Measurements from ENCODE around the gene AFMID.
A peak's percentile ranks its signal among the peaks of the same experiment; 100 is the strongest.
"Not testable (repeated sequence)": the region's sequence is repeated elsewhere in the genome, so short reads cannot be mapped to it uniquely, and the experiment has no call there.

The AFMID gene, protein sequence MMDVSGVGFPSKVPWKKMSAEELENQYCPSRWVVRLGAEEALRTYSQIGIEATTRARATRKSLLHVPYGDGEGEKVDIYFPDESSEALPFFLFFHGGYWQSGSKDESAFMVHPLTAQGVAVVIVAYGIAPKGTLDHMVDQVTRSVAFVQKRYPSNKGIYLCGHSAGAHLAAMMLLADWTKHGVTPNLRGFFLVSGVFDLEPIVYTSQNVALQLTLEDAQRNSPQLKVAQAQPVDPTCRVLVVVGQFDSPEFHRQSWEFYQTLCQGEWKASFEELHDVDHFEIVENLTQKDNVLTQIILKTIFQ

DNA sequence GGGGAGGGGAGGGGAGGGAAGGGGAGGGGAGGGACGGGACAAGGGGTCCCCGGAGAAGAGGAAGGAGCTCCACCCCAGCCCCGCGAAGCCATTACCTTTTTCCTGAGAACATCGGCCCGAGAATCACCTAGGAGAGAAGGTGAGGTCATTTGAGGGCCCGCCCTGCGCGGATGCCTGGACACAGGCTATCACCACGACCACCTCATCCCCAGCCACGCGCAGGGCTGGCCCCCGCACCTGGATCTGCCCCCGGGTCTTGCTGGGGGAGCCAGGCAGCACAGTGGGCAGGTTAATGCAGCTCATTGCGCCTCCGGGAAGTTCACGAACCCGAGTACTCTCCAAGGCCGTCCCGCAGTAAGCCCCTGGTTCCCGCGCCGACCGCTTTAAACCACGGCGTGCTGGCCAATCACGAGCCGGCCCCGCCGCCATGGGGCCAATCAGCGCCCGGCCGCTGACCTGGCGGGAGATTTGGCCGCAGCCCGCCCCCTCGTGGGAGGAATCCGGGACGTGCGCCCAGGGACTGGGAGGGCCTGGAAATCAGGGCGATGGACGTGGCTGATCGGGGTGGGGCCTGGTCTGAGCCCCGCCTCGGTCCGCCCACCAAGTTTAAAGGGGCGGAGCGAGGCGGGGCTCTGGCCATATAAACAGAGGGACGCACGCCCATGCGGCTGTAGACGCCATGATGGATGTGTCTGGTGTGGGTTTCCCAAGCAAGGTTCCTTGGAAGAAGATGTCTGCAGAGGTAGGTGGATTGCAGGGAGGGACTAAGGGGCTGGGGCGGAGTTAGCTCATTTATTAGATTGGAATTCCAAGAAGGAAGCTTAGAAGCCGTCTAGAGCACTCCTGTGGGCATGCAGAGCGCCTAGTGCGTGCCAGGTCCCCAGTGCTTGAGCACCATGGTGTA, at the start of gene AFMID, which contains the start of gene TK1:
AFMID (plus strand) TSS at position 671 of the 904 bp plus-strand sequence; CDS start at position 680, 9 bp downstream.
TK1 (minus strand) TSS at position 361 of the 904 bp plus-strand sequence; CDS start at position 303, 58 bp downstream.
- DNase-seq = peak; percentile 88

DNA sequence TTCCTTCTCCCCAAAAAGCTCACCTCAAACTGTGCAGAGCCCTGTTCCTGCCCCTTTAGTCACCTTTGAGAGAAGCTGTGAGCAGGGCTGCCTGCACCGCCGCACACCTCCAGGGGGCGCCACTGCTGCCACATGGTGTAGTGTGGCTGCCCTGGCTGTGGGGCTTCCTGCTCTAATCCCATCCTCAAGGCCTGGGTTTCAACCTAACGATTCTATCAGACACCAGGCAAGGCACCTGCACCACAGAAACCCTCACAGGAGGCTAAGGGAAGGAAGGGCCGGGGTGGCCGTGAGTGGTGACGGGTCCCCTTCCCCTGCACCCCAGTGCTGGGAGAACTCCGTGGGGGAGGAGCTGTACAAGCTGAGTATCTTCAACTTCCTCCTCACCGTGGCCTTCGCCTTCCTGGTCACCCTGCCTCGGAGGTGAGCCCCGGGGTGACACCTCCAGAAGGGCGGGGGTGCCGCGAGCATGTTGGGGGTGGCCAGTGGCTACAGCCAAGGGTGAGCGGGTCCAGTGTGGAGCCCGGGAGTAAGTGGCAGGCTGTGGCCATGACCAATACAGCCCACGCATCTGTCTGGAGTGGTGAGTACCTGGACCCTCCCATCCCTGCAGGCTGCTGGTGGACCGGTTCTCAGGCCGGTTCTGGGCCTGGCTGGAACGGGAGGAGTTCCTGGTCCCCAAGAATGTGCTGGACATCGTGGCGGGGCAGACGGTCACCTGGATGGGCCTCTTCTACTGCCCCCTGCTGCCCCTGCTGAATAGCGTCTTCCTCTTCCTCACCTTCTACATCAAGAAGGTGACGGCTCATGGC, 49.6 kb upstream of the AFMID start:
- no peak for DNase-seq

GRCh38 chr17:78138204-78139060, 48.7 kb upstream of the AFMID start:
- no peak for DNase-seq

DNA sequence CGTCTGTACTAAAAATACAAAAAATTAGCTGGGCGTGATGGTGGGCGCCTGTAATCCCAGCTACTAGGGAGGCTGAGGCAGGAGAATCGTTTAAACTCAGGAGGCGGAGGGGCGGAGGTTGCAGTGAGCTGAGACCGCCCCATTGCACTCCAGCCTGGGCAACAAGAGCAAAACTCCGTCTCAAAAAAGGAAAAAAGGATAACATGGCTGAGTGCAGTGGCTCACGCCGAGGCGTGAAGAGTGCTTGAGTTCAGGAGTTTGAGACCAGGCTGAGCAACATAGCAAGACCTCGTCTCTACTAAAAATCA, 47.3 kb upstream of the AFMID start:
- DNase-seq = not testable (repeated sequence)

DNA sequence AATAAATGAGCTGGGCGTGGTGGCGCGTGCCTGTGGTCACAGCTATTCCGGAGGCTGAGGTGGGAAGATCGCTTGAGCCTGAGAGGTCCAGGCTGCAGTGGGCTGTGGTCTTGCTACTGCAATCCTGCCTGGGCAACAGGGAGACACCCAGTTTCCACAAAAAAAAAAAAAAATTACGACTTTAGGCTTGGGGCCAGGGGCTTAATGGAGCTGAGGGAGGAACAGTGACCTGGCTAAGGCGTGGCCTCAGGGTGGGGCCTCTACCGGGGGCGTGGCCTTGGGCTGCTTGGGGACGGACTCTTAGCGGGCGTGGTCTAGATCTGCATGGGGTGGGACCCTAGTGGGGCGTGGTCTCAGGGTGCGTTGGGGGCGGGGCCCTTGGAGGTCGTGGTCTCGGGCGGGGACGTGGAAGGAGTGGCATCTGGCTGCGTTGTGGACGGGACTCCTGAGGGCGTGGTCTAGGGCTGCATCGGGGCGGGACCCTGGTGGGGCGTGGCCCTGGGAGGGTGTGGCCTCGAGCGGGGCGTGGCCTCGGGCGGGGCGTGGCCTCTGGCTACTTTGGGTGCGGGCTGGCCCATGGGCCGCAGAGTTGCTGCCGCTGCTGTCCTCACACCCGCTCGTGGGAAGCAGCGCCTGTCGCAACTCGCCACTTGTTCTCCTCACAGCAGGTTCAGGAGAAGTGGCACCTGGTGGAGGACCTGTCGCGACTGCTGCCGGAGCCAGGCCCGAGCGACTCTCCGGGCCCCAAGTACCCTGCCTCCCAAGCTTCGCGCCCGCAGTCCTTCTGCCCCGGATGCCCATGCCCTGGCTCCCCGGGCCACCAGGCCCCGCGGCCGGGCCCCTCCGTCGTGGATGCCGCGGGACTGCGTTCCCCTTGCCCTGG, 46.8 kb upstream of the AFMID start:
- peak; percentile 90 for DNase-seq

GRCh38 chr17:78141437-78142118, 45.6 kb upstream of the AFMID start:
- DNase-seq = no peak

DNA sequence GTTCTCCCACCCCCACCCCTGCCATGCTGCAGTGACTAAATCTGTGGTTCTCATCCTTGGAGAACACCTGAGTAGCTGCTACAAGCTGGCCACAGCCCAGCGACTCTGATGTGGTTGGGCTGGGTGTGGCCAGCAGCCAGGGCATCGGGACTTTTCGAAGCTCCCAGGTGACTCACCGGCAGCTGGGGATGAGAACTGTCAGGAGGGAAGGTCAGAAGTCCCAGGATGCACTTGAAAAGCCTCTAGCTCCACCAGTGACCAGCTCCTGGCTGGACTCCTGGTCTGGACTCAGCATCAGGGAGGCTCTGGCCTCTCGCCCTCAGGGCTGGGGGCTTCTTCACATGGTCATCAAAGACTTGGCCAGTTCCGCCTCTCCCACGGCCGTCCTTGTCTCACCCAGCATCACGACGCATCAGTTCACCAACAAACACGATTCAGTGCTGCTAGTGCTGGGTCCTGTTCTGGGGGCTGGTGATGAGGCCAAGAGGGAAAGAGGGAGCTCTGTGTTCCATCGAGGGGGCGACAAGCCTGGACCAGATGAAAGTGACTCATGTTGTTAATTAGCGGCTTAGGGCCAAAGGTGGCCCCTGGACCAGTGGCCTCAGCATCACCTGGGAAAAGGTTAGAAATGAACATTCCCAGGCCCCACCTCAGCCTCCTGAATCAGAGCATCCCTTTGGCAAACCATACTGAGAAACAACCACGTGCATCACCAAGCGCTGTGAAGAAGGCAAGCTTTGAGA, 44.9 kb upstream of the AFMID start:
- DNase-seq = no peak

GRCh38 chr17:78143214-78144146, 43.7 kb upstream of the AFMID start:
- DNase-seq = no peak

- DNase-seq = peak; percentile 83
Observed at GRCh38 chr17:78144147-78144719, 42.9 kb upstream of the AFMID start.

DNA sequence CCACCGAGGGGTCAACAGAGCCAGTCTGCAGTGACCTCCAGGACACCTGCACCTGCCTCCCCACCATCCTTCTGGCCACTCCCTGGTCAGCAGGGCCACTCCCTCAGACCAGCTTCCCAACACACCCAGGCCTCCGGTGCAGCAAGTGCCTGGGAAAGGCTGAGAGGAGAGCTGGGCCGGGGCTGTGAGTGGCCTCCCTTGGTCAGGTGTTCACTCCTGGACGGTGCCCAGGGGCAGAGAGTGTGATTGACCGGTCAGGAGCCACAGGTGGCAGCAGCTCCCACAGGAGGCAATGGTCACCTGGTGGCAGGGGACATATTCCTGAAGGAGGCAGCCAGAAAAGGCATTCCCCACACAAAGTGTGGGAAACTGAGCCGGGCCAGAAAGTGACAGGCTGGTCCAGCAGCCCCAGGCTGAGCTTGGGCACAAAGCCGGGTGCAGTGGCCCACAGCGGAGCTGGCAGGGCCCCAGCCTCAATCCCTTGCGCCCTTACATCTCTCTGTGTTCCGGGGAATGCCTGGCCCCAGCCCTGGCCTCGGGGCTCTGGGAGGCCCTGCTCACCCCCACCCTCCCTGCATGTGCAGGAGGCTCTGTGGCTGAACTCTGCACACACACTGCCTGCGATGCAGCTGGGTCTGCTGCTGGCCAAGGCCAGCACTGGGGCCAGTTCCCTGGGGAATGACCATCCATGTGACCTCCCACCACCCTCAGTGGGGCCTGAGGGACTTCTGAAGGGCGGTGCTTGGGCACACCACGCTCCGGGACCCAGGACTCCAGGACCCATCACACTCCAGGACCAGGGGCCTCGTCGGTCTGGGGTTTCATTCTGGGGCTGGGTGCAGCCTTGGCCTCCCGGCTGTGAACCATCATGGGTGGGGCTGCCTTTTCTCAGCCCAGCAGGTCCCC, 42.2 kb upstream of the AFMID start:
- DNase-seq = no peak

GRCh38 chr17:78146471-78146869, 40.7 kb upstream of the AFMID start:
- DNase-seq = no peak

- DNase-seq = no peak
Observed at GRCh38 chr17:78146881-78147280, 40.3 kb upstream of the AFMID start.

GRCh38 chr17:78147315-78147998, 39.7 kb upstream of the AFMID start:
- no peak for DNase-seq

DNA sequence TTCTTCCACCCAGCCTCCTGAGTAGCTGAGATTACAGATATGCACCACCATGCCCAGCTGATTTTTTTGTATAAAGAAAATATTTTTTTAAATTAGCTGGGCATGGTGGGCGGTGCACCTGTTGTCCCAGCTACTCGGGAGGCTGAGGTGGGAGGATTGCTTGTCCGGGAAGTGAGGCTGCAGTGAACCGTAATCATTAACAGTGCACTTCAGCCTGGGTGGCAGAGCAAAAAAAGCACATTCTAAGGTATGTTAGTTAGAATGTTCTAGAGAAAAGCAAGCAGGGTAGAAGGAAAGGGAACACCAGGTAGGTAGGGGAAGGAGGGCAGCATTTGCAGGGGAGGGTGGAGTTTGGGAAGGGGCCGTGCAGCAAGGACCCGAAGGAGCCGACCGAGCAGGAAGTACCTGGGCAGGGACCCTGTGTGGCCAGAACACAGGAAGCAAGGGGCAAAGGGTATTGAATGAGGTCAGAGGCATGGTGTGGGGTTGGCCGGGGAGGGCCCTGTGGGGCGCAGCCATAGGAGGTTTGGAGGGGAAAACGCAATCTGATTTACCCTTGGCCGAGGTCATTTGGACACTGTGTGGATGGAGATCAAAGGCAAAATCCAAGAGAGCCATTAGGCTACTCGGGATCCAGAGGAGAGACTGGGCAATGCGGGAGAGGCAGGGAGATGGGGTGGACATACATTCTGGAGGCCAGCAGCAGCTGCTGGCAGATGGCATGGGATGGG, 38.7 kb upstream of the AFMID start:
- DNase-seq = no peak

DNA sequence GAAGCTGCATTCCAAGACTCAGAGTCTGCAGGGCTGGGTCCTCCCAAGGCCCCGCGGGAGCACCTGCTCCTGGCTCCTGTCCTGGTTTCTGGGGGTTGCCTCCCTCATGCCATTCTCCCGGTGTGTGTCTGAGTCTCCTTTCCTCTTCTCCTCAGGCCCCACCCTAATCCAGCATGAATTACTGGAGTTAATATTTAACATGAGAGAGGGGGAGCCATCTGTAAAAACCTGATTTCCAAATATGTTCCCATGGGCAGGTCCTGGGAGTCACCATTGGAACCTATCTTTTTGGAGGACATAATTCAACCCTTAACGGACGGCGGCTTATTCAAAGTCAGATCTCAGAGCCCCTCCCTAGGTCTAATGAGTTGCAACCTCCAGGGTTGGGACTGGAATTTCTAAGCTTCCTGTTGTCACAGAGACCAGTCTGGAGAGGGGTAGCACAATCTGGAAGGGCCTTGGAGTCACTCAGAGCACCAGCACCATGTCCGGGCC, 35.6 kb upstream of the AFMID start:
- DNase-seq = no peak

Measured in GF-D8 (cell line).